Neural progenitor cell (in vitro differentiated cells): ENCODE measurements around the gene CNRIP1. TPM values are rescaled to one million over a fixed set of nuclear protein-coding genes. Genes with fewer than 3 reads are reported as not detected.

Experiments used
- DNase-seq: peaks from one replicate; pipeline ENCODE4 v3.0.0-alpha.2; 2016; ENCODE audit warnings: low spot score
- H2AFZ ChIP-seq: fragments of 200-600 bp; sonication (generic); replicated peaks from 2 replicates; pipeline ENCODE4 v1.6.1; 2016; ENCODE audit warnings: antibody characterized with exemption
- H3F3A ChIP-seq: fragments of 200-600 bp; sonication (generic); 2 replicates; pipeline ENCODE4 v1.6.1; 2016; ENCODE audit warnings: antibody characterized with exemption, low read depth
- H3K27ac ChIP-seq: fragments of 200-600 bp; sonication (generic); 2 replicates; pipeline ENCODE4 v1.5.1; 2016; ENCODE audit warnings: mild to moderate bottlenecking
- H3K27me3 ChIP-seq: fragments of 200-600 bp; sonication (generic); 2 replicates; pipeline ENCODE4 v1.6.1; 2016; ENCODE audit warnings: mild to moderate bottlenecking, moderate library complexity
- H3K36me3 ChIP-seq: fragments of 200-600 bp; sonication (generic); 2 replicates; pipeline ENCODE4 v1.5.1; 2016
- H3K4me1 ChIP-seq: fragments of 200-600 bp; sonication (generic); 2 replicates; pipeline ENCODE4 v1.6.1; 2016; ENCODE audit warnings: mixed run types
- H3K4me2 ChIP-seq: fragments of 200-600 bp; sonication (generic); 2 replicates; pipeline ENCODE4 v1.6.1; 2016
- H3K4me3 ChIP-seq: fragments of 200-600 bp; sonication (generic); 2 replicates; pipeline ENCODE4 v1.5.1; 2016
- H3K79me2 ChIP-seq: fragments of 200-600 bp; sonication (generic); 2 replicates; pipeline ENCODE4 v1.6.1; 2016; ENCODE audit warnings: low read depth
- H3K9ac ChIP-seq: fragments of 200-600 bp; sonication (generic); 2 replicates; pipeline ENCODE4 v1.6.1; 2016
- H3K9me3 ChIP-seq: fragments of 200-600 bp; sonication (generic); 2 replicates; pipeline ENCODE4 v1.5.1; 2016; ENCODE audit warnings: low read depth
- H4K20me1 ChIP-seq: fragments of 200-600 bp; sonication (generic); 2 replicates; pipeline ENCODE4 v1.6.1; 2016; ENCODE audit warnings: low read depth
- H3K27ac Mint-ChIP-seq: 3 replicates; pipeline ENCODE4 v1.8.0; 2021; ENCODE audit warnings: mixed read lengths
- H3K27me3 Mint-ChIP-seq: 2 replicates; pipeline ENCODE4 v1.8.0; 2022; ENCODE audit warnings: low read depth, mild to moderate bottlenecking, inconsistent platforms, moderate library complexity, mixed read lengths; ENCODE audit not compliant: insufficient read depth
- H3K36me3 Mint-ChIP-seq: 3 replicates; pipeline ENCODE4 v1.8.0; 2021; ENCODE audit warnings: mixed read lengths
- H3K4me1 Mint-ChIP-seq: 3 replicates; pipeline ENCODE4 v1.8.0; 2021; ENCODE audit warnings: mixed read lengths
- H3K4me3 Mint-ChIP-seq: 3 replicates; pipeline ENCODE4 v1.8.0; 2021; ENCODE audit warnings: mild to moderate bottlenecking, moderate library complexity, mixed read lengths
- H3K9me3 Mint-ChIP-seq: 3 replicates; pipeline ENCODE4 v1.8.0; 2020; ENCODE audit warnings: mixed read lengths
- CTCF ChIP-seq: fragments of 200-600 bp; sonication (generic); IDR thresholded peaks from 2 replicates; pipeline ENCODE4 v1.5.1; 2017; ENCODE audit warnings: antibody characterized with exemption, mild to moderate bottlenecking
- EZH2 ChIP-seq: fragments of 200-600 bp; sonication (generic); IDR thresholded peaks from 2 replicates; pipeline ENCODE4 v1.6.1; 2017; ENCODE audit warnings: antibody characterized with exemption, mild to moderate bottlenecking, moderate library complexity
- EZH2phosphoT487 ChIP-seq: fragments of 200-600 bp; sonication (generic); IDR thresholded peaks from 2 replicates; pipeline ENCODE4 v1.6.1; 2017; ENCODE audit warnings: antibody characterized with exemption
- total RNA-seq: library from RNA; depleted of rRNA; stranded (reverse); fragments of >200 nt; gene quantifications from 2 replicates; pipeline ENCODE4 v1.2.3, GENCODE V29; 2015; ENCODE audit warnings: low replicate concordance

CNRIP1 gene
- total RNA-seq, 1 donor from 2014 or later: 5.0 TPM

- Mint-ChIP-seq H3K9me3 (no peaks in the 10 kb centered on the region), H3K4me3 (no peak overlapping the region), H3K27ac (no peak overlapping the region), H3K4me1 (no peaks in the 10 kb centered on the region), H3K36me3 (no peaks in the 10 kb centered on the region), H3K27me3 (peaks cover 4% of the 10 kb centered on the region)
- H3K27me3 ChIP-seq: no peaks in the 10 kb centered on the region
- no peaks in the 10 kb centered on the region for H3K79me2 ChIP-seq
- DNase-seq: no peak
- H3K9ac ChIP-seq: no peak overlapping the region
- no peak overlapping the region for H3K27ac ChIP-seq
- H3K4me3 ChIP-seq: no peak overlapping the region
- H3K4me1 ChIP-seq: no peaks in the 10 kb centered on the region
- no peak overlapping the region for H3K4me2 ChIP-seq
- H3K36me3 ChIP-seq: no peaks in the 10 kb centered on the region
- no peaks in the 10 kb centered on the region for H3K9me3 ChIP-seq
- H4K20me1 ChIP-seq: no peaks in the 10 kb centered on the region
- no peaks in the 10 kb centered on the region for H3F3A ChIP-seq
- H2AFZ ChIP-seq: no peak overlapping the region
- no peak for TF ChIP-seq CTCF
- TF ChIP-seq EZH2: no peak
- TF ChIP-seq EZH2phosphoT487: no peak
These were observed 13.3 kb upstream of the CNRIP1 start for GRCh38 chr2:68333009-68333408.

- DNase-seq: no peak
- peaks cover 4% of the 10 kb centered on the region for H3K27me3 Mint-ChIP-seq
- Histone ChIP-seq H3K27ac (no peak overlapping the region), H3K4me1 (no peaks in the 10 kb centered on the region), H3K9me3 (no peaks in the 10 kb centered on the region), H3K9ac (no peak overlapping the region), H3F3A (no peaks in the 10 kb centered on the region), H3K4me2 (no peak overlapping the region), H4K20me1 (no peaks in the 10 kb centered on the region), H3K36me3 (no peaks in the 10 kb centered on the region), H2AFZ (no peak overlapping the region), H3K27me3 (no peaks in the 10 kb centered on the region), H3K79me2 (no peaks in the 10 kb centered on the region), H3K4me3 (no peak overlapping the region)
- TF ChIP-seq CTCF (no peak), EZH2 (no peak), EZH2phosphoT487 (no peak)
- no peak overlapping the region for H3K4me3 Mint-ChIP-seq
- no peaks in the 10 kb centered on the region for H3K9me3 Mint-ChIP-seq
- no peaks in the 10 kb centered on the region for H3K36me3 Mint-ChIP-seq
- H3K27ac Mint-ChIP-seq: no peak overlapping the region
- no peaks in the 10 kb centered on the region for H3K4me1 Mint-ChIP-seq
These were observed 10.9 kb upstream of the CNRIP1 start for GRCh38 chr2:68330691-68331090.

- no peak overlapping the region for H3K27ac Mint-ChIP-seq
- DNase-seq: no peak
- H3K4me3 ChIP-seq: no peak overlapping the region
These were observed 9.2 kb upstream of the CNRIP1 start for GRCh38 chr2:68328901-68329300.

More at GRCh38 chr2:68328901-68329300, 9.2 kb upstream of the CNRIP1 start:
- H3K36me3 ChIP-seq: no peaks in the 10 kb centered on the region
- H4K20me1 ChIP-seq: no peaks in the 10 kb centered on the region
- no peaks in the 10 kb centered on the region for H3K79me2 ChIP-seq
- Mint-ChIP-seq H3K9me3 (no peaks in the 10 kb centered on the region), H3K4me3 (no peak overlapping the region), H3K36me3 (no peaks in the 10 kb centered on the region), H3K27me3 (peaks cover 4% of the 10 kb centered on the region), H3K4me1 (no peaks in the 10 kb centered on the region)
- no peak overlapping the region for H3K9ac ChIP-seq
- no peak overlapping the region for H3K4me2 ChIP-seq
- H3K27me3 ChIP-seq: peaks cover 7% of the 10 kb centered on the region
- TF ChIP-seq EZH2 (no peak), EZH2phosphoT487 (no peak), CTCF (no peak)
- no peaks in the 10 kb centered on the region for H3K9me3 ChIP-seq
- no peak overlapping the region for H3K27ac ChIP-seq
- no peaks in the 10 kb centered on the region for H3K4me1 ChIP-seq
- no peaks in the 10 kb centered on the region for H3F3A ChIP-seq
- no peak overlapping the region for H2AFZ ChIP-seq
